K562 (cell line): ENCODE measurements around the gene HAGHL. TPM values are rescaled to one million over a fixed set of nuclear protein-coding genes. Genes with fewer than 3 reads are reported as not detected.

ENCODE experiments used
- C11orf30 ChIP-seq: fragments of 450-650 bp; IDR thresholded peaks from 2 replicates; pipeline ENCODE4 v1.6.1; 2016; ENCODE audit warnings: low read depth, mild to moderate bottlenecking
- CAMTA2 ChIP-seq: fragments of 250-450 bp; sonication (Bioruptor Pico); conservative IDR thresholded peaks from 2 replicates; pipeline ENCODE4 v1.5.1; 2022
- CCNT2 ChIP-seq: IDR thresholded peaks from 2 replicates; pipeline ENCODE4 v1.6.1; 2011; ENCODE audit warnings: borderline replicate concordance, low read depth, mild to moderate bottlenecking, moderate library complexity, mixed read lengths, low read length; ENCODE audit not compliant: insufficient read length; ENCODE audit errors: extremely low read depth
- EP400 ChIP-seq: fragments of 450-650 bp; IDR thresholded peaks from 2 replicates; pipeline ENCODE4 v1.6.1; 2017; ENCODE audit warnings: antibody characterized with exemption, mild to moderate bottlenecking, moderate library complexity
- ID3 ChIP-seq, 2 experiments: fragments of 250-450 bp in 1 of 2; fragments of 450-650 bp in 1 of 2; sonication (Bioruptor Pico) in 1 of 2; IDR thresholded peaks; 2 replicates each; pipeline versions ENCODE4 v1.6.1 to v1.8.0; 2016 to 2021; ENCODE audit warnings: mild to moderate bottlenecking in 2 of 2, moderate library complexity in 2 of 2, missing compliant biosample characterization in 1 of 2, missing genetic modification characterization in 1 of 2
- NRF1 ChIP-seq, 2 experiments: fragments of 450-650 bp; IDR thresholded peaks in 1 of 2; conservative IDR thresholded peaks in 1 of 2; 2 replicates each; pipeline ENCODE4 v1.6.1; 2014; ENCODE audit warnings: mild to moderate bottlenecking in 2 of 2
- POLR2AphosphoS5 ChIP-seq: IDR thresholded peaks from 2 replicates; pipeline ENCODE4 v1.6.1; 2011; ENCODE audit warnings: mild to moderate bottlenecking, low read depth, low read length, moderate library complexity; ENCODE audit not compliant: control insufficient read depth, insufficient read depth
- POLR2G ChIP-seq: fragments of 200-400 bp; formaldehyde crosslinking; IDR thresholded peaks from 2 replicates; pipeline ENCODE4 v1.6.1; 2017; ENCODE audit warnings: low read depth, mild to moderate bottlenecking, antibody characterized with exemption, low read length, moderate library complexity
- REST ChIP-seq, 2 experiments: fragments of 450-650 bp; formaldehyde crosslinking in 1 of 2; IDR thresholded peaks; 2 replicates each; pipeline versions ENCODE4 v1.4.0 to v1.6.1; 2014 to 2020; ENCODE audit warnings: mild to moderate bottlenecking in 2 of 2, borderline replicate concordance in 1 of 2, low read depth in 1 of 2
- RFX7 ChIP-seq: fragments of 250-450 bp; sonication (Bioruptor Pico); IDR thresholded peaks from 2 replicates; pipeline ENCODE4 v1.5.1; 2021; ENCODE audit warnings: mild to moderate bottlenecking
- SAP30 ChIP-seq: fragments of 200-600 bp; sonication (generic); IDR thresholded peaks from 2 replicates; pipeline ENCODE4 v1.6.1; 2012; ENCODE audit warnings: borderline replicate concordance, low read depth, mild to moderate bottlenecking, moderate library complexity, low read length, control low read depth, inconsistent platforms; ENCODE audit not compliant: insufficient read depth, poor library complexity, severe bottlenecking
- TARDBP ChIP-seq: fragments of 450-650 bp; IDR thresholded peaks from 2 replicates; pipeline ENCODE4 v1.6.1; 2016
- TRIM24 ChIP-seq, 2 experiments: fragments of 450-650 bp; IDR thresholded peaks; 2 replicates each; pipeline ENCODE4 v1.6.1; 2016
- ZBTB9 ChIP-seq: fragments of 450-650 bp; formaldehyde crosslinking; IDR thresholded peaks from 2 replicates; pipeline ENCODE4 v1.4.0; 2020; ENCODE audit warnings: mild to moderate bottlenecking, moderate library complexity
- polyA plus RNA-seq, 8 experiments: library from polyadenylated mRNA; depleted of rRNA in 4 of 8; stranded (reverse) in 5 of 8; unstranded in 3 of 8; fragments of >200 nt; fragmentation: Nextera tagmentation in 2 of 8; fragmentation: Illumina TruSeq in 1 of 8; extraction: Ambion mirVana in 2 of 8; extraction: Trizol in 1 of 8; gene quantifications; 2 replicates each; pipeline versions ENCODE4 v1.2.1 to v1.2.3, GENCODE V29; 2011 to 2014; ENCODE audit warnings: inconsistent platforms in 1 of 8, missing spikeins in 1 of 8
- total RNA-seq, 7 experiments: library from RNA; depleted of rRNA in 6 of 7; stranded (reverse); fragments of >200 nt in 6 of 7; fragmentation: Illumina TruSeq in 2 of 7; extraction: Trizol in 2 of 7; gene quantifications; 2 replicates each; pipeline versions ENCODE4 v1.2.1 to v1.2.3, GENCODE V29; 2011 to 2021; ENCODE audit warnings: low replicate concordance in 1 of 7
- TF ChIP-seq, protein P1 (sequence below): sonication (generic); formaldehyde crosslinking; IDR thresholded peaks from 2 replicates; pipeline ENCODE4 v1.5.0; 2020; ENCODE audit warnings: missing genetic modification reagents

HAGHL gene
- total and polyA plus RNA-seq, 9 of the 15 experiments (the other 6 are each of a cell fraction or from before 2014, with no cell fraction given): 0.31 to 83.4 (median 20.7) TPM

GRCh38 chr16:720990-721764 lies 5.7 kb upstream of the HAGHL start, which contains the start of gene ANTKMT (continued):
- TF ChIP-seq C11orf30 (peak; percentile 89; the same call in 1 of the 2 replicates), SAP30 (peak; percentile 48), REST (IDR thresholded peaks at IDR 0.05; ENCODE audit: borderline replicate concordance) (peak; percentile 35; the same call in 1 of the 2 replicates), REST (CRISPR knock-in tag; IDR thresholded peaks at IDR 0.05; ENCODE audit: low read depth) (peak; percentile 82), TARDBP (no peak; the same call in 1 of the 2 replicates), RFX7 (CRISPR knock-in tag) (no peak), EP400 (no peak; the same call in 1 of the 2 replicates), ID3 (CRISPR knock-in tag; IDR thresholded peaks at IDR 0.05) (no peak), ID3 (tag; IDR thresholded peaks at IDR 0.05) (peak; percentile 58), TRIM24 (IDR thresholded peaks at IDR 0.05) (peak in 1 of 2 experiments; percentile 88; a peak in 2 of 4 replicates), ZBTB9 (CRISPR knock-in tag) (peak; percentile 77), POLR2AphosphoS5 (peak; percentile 73), CAMTA2 (CRISPR knock-in tag) (0 out of 2 replicates have a peak, but pooled peaks have one; percentile 15), POLR2G (peak; percentile 93), NRF1 (conservative IDR thresholded peaks at IDR 0.05 in 1 of 2, IDR thresholded peaks at IDR 0.05 in 1 of 2) (peak; percentile 78 to 84; a peak in 3 of 4 replicates), CCNT2 (peak; percentile 88)
- TF ChIP-seq, protein P1, sequence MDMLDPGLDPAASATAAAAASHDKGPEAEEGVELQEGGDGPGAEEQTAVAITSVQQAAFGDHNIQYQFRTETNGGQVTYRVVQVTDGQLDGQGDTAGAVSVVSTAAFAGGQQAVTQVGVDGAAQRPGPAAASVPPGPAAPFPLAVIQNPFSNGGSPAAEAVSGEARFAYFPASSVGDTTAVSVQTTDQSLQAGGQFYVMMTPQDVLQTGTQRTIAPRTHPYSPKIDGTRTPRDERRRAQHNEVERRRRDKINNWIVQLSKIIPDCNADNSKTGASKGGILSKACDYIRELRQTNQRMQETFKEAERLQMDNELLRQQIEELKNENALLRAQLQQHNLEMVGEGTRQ (CRISPR knock-in tag): peak; percentile 29; the same call in 1 of the 2 replicates
